Stimulated activated naive B cell treated with anti-CD40 and anti-IgM and Interleukin-4, amounts not matched to agents 10 μg/mL and 1 μg/mL and 100 μg/mL, for 72 hours (primary cell): ENCODE measurements around the gene ZCCHC3.

Experiments
- ATAC-seq, 2 donors: fragments of 150-1000 bp; cut with Tn5 transposase; replicated peaks; 2 replicates each; pipeline ENCODE4 v1.10.0; 2021; ENCODE audit warnings: moderate library complexity in 1 of 2
- DNase-seq: peaks from one replicate; pipeline ENCODE4 v3.0.0; 2021
- H3K27ac Mint-ChIP-seq: one replicate; pipeline ENCODE4 v1.8.0; 2022; ENCODE audit warnings: mild to moderate bottlenecking, mixed read lengths
- H3K27me3 Mint-ChIP-seq, 2 donors: one replicate each; pipeline ENCODE4 v1.8.0; 2022; ENCODE audit warnings: mixed read lengths in 2 of 2
- H3K36me3 Mint-ChIP-seq, 2 donors: one replicate each; pipeline ENCODE4 v1.8.0; 2022; ENCODE audit warnings: mixed read lengths in 2 of 2, mild to moderate bottlenecking in 1 of 2
- H3K4me1 Mint-ChIP-seq, 2 donors: one replicate each; pipeline ENCODE4 v1.8.0; 2022; ENCODE audit warnings: mixed read lengths in 2 of 2, mild to moderate bottlenecking in 1 of 2
- H3K4me3 Mint-ChIP-seq, 2 donors: one replicate each; pipeline ENCODE4 v1.8.0; 2022; ENCODE audit warnings: mild to moderate bottlenecking in 2 of 2, mixed read lengths in 2 of 2, moderate library complexity in 1 of 2
- H3K9me3 Mint-ChIP-seq, 2 donors: one replicate each; pipeline ENCODE4 v1.8.0; 2022; ENCODE audit warnings: mixed read lengths in 2 of 2, mild to moderate bottlenecking in 1 of 2

Gene ZCCHC3

GRCh38 chr20:272718-273117 lies 24.7 kb upstream of the ZCCHC3 start:
- Mint-ChIP-seq H3K4me1 (no peaks in the 10 kb centered on the region), H3K27me3 (no peaks in the 10 kb centered on the region), H3K9me3 (no peaks in the 10 kb centered on the region), H3K4me3 (no peak overlapping the region), H3K36me3 (peaks cover 11 to 16% of the 10 kb centered on the region in 2 donors), H3K27ac (no peak overlapping the region)
- DNase-seq (no peak), ATAC-seq (no peak)

- DNase-seq (no peak), ATAC-seq (no peak)
- H3K4me1 Mint-ChIP-seq, result peaks cover 0 to 2% of the 10 kb centered on the region in 2 donors
- no peak overlapping the region for H3K4me3 Mint-ChIP-seq
- H3K36me3 Mint-ChIP-seq, result peaks cover 14 to 25% of the 10 kb centered on the region in 2 donors
- no peak overlapping the region for H3K27ac Mint-ChIP-seq
- H3K27me3 Mint-ChIP-seq, result no peaks in the 10 kb centered on the region
- H3K9me3 Mint-ChIP-seq, result peaks cover 0 to 2% of the 10 kb centered on the region in 2 donors
Observed at GRCh38 chr20:273884-274283, 23.5 kb upstream of the ZCCHC3 start.

- H3K4me3 Mint-ChIP-seq, result no peak overlapping the region
- H3K9me3 Mint-ChIP-seq, result peaks cover 0 to 2% of the 10 kb centered on the region in 2 donors
- peaks cover 14 to 25% of the 10 kb centered on the region in 2 donors for H3K36me3 Mint-ChIP-seq
- H3K27ac Mint-ChIP-seq, result no peak overlapping the region
- ATAC-seq (no peak), DNase-seq (no peak)
- H3K27me3 Mint-ChIP-seq, result no peaks in the 10 kb centered on the region
- peaks cover 0 to 2% of the 10 kb centered on the region in 2 donors for H3K4me1 Mint-ChIP-seq
Observed at GRCh38 chr20:275791-276190, 21.6 kb upstream of the ZCCHC3 start.

DNA sequence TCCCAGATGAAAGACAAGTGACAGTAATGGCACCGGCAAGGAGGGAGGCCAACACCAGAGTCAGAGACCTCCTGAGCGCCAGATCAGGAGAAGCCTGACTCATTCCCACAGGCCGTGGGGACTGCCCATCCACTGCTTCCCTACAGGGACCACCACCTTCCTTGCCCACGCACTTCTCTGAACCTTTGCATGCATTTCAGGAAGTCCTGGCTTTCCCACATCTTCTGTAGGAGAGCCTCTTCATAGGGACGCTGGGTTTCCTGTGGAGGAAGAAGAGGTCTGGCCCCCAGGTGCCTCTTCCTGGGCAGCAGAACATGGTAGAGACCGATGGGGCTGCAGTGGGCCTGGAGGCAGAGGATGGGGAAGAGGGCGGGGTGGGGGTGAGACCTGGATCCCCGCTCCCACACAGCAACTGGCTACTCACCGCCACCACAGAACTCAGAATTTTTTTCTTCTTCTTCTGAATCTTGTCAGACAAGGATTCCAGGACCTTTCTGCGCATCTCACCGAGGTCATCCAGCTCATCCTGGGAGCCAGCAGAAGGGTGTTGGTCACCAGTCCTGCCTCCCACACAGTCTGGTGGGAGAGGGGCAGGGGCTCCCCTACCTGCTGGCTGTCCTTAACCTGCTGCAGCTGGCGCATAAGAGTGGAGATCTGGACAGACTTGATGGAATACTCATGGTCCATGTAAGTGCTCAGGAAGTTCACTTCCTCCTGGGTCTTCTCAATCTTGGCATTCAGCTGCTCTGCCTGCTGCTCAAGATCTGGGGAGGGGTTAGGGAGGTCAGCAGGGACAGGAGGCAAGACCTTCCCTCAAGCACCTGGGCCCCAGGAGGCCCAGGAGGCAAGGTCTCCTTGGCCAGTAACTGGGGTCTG lies 20.5 kb upstream of the ZCCHC3 start:
- ATAC-seq, result no peak
- Mint-ChIP-seq H3K9me3 (peaks cover 0 to 2% of the 10 kb centered on the region in 2 donors), H3K4me1 (peaks cover 0 to 4% of the 10 kb centered on the region in 2 donors), H3K36me3 (peaks cover 14 to 28% of the 10 kb centered on the region in 2 donors), H3K4me3 (no peak overlapping the region), H3K27me3 (no peaks in the 10 kb centered on the region), H3K27ac (no peak overlapping the region)
- DNase-seq, result no peak

DNA sequence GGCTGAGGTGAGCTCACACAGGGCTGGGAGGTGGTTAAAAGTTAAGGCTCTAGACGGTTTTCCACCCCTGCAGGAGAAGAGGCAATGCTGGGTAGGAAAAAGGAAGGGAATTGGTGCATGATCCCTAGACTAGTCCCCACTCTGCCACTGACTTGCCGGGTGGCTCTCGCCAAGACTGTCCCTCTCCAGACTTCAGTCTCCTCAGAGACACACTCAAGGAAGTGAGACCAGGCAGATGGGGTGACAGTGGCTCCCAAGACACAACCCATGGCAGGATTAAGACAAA lies 19.9 kb upstream of the ZCCHC3 start:
- Mint-ChIP-seq H3K27me3 (no peaks in the 10 kb centered on the region), H3K9me3 (peaks cover 0 to 2% of the 10 kb centered on the region in 2 donors), H3K4me1 (peaks cover 0 to 4% of the 10 kb centered on the region in 2 donors), H3K36me3 (peaks cover 14 to 28% of the 10 kb centered on the region in 2 donors), H3K27ac (no peak overlapping the region), H3K4me3 (no peak overlapping the region)
- DNase-seq (no peak), ATAC-seq (no peak)

DNA sequence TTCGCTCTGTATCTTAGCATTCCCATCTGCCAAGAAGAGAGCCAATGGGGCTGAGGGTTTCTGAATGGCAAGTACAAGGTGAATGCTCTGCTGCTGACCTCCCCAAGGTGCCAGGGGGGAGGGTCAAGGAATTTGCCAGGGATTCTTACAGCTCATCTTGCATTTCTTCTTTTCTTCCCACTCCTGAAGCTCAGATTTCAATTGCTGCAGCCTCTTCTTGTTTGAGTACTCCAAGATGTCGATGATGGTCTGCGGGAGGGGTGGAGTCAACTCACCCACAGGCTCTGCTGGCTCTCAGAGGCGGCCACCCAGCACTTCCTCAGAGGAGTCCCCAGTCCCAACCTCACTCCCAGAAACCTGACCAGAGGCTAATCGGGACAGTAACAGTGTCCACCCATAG lies 19.2 kb upstream of the ZCCHC3 start:
- peaks cover 14 to 28% of the 10 kb centered on the region in 2 donors for H3K36me3 Mint-ChIP-seq
- no peak overlapping the region for H3K4me3 Mint-ChIP-seq
- no peak overlapping the region for H3K27ac Mint-ChIP-seq

DNA sequence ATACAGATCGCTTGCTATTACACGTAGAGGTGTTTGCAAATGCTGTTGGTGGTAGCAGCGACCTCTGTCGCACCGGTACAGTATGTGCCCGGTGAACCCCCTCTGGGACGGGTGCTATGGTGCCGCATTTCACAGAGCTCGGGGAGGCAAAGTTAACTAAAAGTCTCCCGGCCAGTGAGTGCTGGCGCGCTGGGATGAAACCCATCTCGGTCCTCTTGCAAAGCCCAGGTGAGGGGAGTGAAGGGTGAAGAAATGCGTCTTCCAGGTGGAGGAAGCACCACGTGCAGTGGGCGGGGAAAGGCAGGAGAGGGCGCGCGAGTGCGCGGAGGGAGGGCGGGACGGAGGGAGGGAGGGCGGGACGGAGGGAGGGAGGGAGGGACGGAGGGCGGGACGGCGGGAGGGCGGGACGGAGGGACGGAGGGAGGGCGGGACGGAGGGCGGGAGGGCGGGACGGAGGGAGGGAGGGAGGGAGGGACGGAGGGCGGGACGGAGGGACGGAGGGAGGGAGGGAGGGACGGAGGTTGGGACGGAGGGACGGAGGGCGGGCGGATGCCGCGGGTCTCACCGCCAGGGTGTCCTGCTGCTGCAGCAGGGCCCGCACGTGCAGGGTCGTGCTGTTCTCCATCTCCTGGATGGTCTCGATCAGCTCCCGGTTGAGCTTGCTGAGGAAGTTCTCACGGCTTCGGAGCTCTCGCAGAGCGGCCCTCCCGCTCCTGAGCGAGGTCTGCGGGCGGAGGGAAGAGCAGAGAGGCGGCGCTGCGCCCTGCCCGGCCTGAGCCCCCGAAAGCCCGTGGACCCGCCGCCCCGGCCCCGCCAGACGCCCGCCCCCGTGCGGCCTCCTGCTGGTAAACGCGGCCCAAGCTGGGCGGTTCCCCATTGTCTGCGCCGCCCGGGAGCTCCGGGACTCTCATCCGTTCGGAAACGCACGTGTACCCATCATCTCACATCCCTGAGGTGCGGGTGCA lies 18.5 kb upstream of the ZCCHC3 start:
- H3K36me3 Mint-ChIP-seq, result peaks cover 14 to 33% of the 10 kb centered on the region in 2 donors
- H3K27ac Mint-ChIP-seq, result no peak overlapping the region
- H3K4me1 Mint-ChIP-seq, result peaks cover 0 to 4% of the 10 kb centered on the region in 2 donors
- peak overlapping the region; percentile 60 to 76 for H3K4me3 Mint-ChIP-seq
- ATAC-seq (peak in 1 of 2 donors; percentile 16), DNase-seq (no peak)
- peaks cover 0 to 2% of the 10 kb centered on the region in 2 donors for H3K9me3 Mint-ChIP-seq
- no peaks in the 10 kb centered on the region for H3K27me3 Mint-ChIP-seq

More for the DNA sequence above, 19.2 kb upstream of the ZCCHC3 start:
- H3K4me1 Mint-ChIP-seq, result peaks cover 0 to 4% of the 10 kb centered on the region in 2 donors
- ATAC-seq, result no peak
- H3K27me3 Mint-ChIP-seq, result no peaks in the 10 kb centered on the region
- H3K9me3 Mint-ChIP-seq, result peaks cover 0 to 2% of the 10 kb centered on the region in 2 donors
- DNase-seq, result no peak

- H3K9me3 Mint-ChIP-seq, result no peaks in the 10 kb centered on the region
- no peak overlapping the region for H3K4me3 Mint-ChIP-seq
- no peaks in the 10 kb centered on the region for H3K27me3 Mint-ChIP-seq
- no peak for ATAC-seq
- H3K36me3 Mint-ChIP-seq, result peaks cover 0 to 8% of the 10 kb centered on the region in 2 donors
- no peak for DNase-seq
- no peak overlapping the region for H3K27ac Mint-ChIP-seq
- H3K4me1 Mint-ChIP-seq, result peaks cover 3% of the 10 kb centered on the region in 2 donors
Observed at GRCh38 chr20:284172-284571, 13.2 kb upstream of the ZCCHC3 start.

DNA sequence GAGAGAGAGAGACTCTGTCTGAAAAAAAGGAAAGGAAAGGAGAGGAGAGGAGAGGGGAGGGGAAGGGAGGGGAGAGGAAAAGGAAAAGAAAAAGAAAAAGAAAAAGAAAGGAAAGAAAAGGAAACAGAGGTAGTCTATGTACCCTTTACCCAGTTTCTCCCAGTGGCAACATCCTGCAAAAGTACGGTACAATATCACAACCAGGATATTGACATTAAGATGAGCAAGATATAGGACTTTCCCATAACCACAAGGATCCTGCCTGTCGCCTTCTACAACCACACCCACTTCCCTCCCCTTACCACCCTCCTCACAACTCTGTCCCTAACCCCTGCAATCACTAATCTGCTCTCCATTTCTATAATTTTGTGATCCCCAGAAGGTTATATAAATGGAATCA lies 10.9 kb upstream of the ZCCHC3 start:
- DNase-seq (no peak), ATAC-seq (no peak)
- H3K27ac Mint-ChIP-seq, result no peak overlapping the region
- H3K27me3 Mint-ChIP-seq, result no peaks in the 10 kb centered on the region
- H3K9me3 Mint-ChIP-seq, result no peaks in the 10 kb centered on the region
- H3K4me1 Mint-ChIP-seq, result peaks cover 8 to 12% of the 10 kb centered on the region in 2 donors
- no peak overlapping the region for H3K4me3 Mint-ChIP-seq
- H3K36me3 Mint-ChIP-seq, result peaks cover 0 to 5% of the 10 kb centered on the region in 2 donors

DNA sequence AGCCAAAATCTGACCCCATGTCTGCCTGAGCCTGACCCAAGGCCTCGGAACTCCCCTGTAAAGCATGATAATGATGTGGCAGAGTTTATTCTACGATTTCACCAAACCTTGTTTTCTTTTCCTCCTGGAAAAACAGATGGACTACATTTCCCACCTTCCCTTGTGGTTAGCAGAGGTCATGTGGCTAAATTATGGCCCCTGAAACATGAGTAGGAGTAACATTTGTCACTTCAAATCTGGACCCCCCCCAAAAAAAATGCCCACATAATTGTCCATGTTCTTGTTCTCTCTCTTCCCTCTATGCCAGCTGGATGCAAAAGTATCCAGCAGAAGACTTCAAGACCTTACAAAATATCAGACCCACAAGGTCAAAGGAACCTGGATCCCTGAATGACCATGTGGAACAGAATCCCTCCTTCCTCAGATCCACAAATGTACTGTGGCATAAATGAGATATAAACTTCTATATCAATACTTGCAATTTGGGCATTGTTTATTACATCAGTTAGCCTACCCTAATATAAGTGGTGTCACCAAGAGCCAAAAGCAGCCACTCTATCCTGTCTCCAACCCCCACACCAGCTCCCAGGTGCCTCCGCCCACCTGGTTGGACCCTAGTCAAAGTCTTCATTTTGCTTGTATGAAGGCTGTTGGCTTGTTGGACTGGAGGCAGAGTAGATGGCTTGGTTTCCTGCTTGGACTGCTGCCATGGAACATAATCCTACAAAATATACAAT lies 8.2 kb upstream of the ZCCHC3 start:
- Mint-ChIP-seq H3K4me3 (no peak overlapping the region), H3K27me3 (no peaks in the 10 kb centered on the region), H3K27ac (no peak overlapping the region), H3K9me3 (no peaks in the 10 kb centered on the region), H3K36me3 (no peaks in the 10 kb centered on the region), H3K4me1 (peaks cover 8 to 12% of the 10 kb centered on the region in 2 donors)
- ATAC-seq, result no peak
- DNase-seq, result no peak

DNA sequence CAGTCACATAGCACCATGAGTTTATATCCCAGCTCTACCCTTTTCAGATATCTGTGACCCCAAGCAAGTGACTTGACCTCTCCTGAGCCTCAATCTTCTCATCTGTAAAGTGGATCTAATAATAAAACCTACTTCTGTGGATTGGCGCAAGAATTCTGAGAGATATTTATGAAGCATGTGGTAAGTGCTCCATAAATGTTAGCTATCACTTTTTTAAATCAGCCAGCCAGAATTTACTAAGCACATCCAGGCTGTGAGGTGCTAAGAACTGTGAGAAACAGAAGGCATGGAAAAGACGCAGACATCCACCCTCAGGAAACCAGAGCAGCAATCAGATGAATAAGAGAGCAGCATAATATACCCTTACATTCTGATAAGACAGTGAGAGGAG lies 7.7 kb upstream of the ZCCHC3 start:
- Mint-ChIP-seq H3K4me3 (no peak overlapping the region), H3K9me3 (no peaks in the 10 kb centered on the region), H3K27me3 (no peaks in the 10 kb centered on the region), H3K27ac (no peak overlapping the region), H3K4me1 (peaks cover 8 to 12% of the 10 kb centered on the region in 2 donors), H3K36me3 (no peaks in the 10 kb centered on the region)
- ATAC-seq (no peak), DNase-seq (no peak)

DNA sequence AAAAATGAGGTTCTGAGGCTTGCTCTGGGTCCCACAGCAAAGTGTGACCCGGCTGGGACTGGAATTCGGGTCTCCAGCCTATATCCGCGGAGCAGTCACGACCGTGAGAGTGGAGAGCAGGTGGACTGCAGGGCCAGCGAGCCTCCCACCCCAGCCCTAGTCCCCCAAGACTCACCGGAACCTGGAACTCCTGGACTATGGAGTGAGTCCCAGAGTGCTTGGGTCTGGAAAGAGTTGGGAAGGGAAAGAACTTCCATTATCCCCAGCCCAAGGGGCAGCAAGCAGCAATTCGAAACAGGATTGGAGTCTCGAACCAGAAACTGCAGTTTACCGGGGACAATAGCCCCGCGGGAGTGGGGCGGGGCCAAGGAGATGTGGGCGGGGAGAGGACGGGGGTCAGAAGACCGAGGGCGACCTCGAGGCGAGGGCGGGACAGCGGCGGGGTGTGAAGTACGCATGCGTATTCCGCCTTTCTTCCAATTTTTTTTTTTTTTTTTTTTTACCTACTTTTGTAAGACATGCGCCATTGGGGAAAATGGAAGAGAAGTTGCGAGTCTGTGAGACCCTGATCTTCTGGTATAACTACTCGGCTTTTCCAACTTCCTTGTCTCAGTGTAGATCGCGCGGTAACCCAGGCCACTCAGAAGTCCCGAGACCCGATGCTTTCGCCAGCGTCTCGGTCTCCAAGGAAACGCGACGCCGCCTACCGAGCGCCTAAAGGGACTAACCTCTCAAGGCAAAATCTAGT lies 7.1 kb upstream of the ZCCHC3 start, which contains the start of gene C20orf96:
C20orf96 (minus strand) TSS at position 667 of the 748 bp plus-strand sequence; CDS start at position 527, 140 bp downstream.
- Mint-ChIP-seq H3K9me3 (no peaks in the 10 kb centered on the region), H3K36me3 (no peaks in the 10 kb centered on the region), H3K27ac (no peak within 1 kb of the TSS), H3K4me3 (no peak within 1 kb of the TSS), H3K27me3 (no peaks in the 10 kb centered on the region), H3K4me1 (peaks cover 8 to 12% of the 10 kb centered on the region in 2 donors)
- peak; percentile 95 to 97 for ATAC-seq
- DNase-seq, result peak; percentile 84

GRCh38 chr20:294602-295001 lies 2.8 kb upstream of the ZCCHC3 start:
- H3K27me3 Mint-ChIP-seq, result no peaks in the 10 kb centered on the region
- no peaks in the 10 kb centered on the region for H3K9me3 Mint-ChIP-seq
- ATAC-seq (no peak), DNase-seq (no peak)
- peaks cover 12 to 39% of the 10 kb centered on the region in 2 donors for H3K4me1 Mint-ChIP-seq
- peaks cover 18 to 20% of the 10 kb centered on the region in 2 donors for H3K36me3 Mint-ChIP-seq
- no peak overlapping the region for H3K4me3 Mint-ChIP-seq
- H3K27ac Mint-ChIP-seq, result peak overlapping the region; percentile 22
